HG02759 (cell line): Measurements from ENCODE around the gene TTLL6.

Source experiments
- ATAC-seq: cut with Tn5 transposase; IDR thresholded peaks from one replicate; pipeline ENCODE4 v1.9.1; 2021; ENCODE audit warnings: mild to moderate bottlenecking, moderate library complexity; ENCODE audit not compliant: unreplicated experiment

TTLL6 gene

DNA sequence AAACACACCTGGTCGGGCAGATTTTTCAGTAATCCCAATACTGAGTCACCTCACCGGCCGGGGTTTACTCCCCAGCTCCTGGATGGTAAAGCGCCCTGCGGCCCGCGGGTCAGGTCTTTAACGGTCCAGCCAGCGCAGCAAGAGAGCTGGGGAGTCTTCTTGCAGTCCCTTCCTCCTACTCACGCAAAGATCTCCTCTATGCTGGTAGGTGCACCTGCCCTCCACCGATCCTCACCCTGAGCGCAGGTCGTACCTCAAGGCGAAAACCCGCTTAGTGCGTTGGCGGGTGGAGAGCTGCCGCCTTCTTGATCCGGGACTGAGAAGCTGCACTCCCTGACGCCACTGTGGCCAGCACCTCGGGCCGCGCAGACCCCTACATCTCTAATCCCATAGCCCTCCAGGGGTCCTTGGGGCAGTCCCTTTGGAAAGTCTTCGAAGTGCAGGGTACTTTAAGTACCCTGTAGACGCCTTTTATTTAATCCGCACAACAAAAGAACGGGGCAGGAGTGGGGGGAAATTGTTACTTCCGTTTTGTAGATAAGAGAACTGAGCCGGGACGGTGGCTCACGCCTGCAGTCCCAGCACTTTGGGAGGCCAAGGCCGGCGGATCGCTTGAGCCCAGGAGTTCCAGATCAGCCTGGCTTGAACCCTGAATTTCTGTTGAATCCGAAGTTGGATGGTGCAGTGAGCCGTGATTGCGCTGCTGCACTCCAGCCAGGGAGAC is 78.1 kb downstream of the TTLL6 start:
- no peak for ATAC-seq

GRCh38 chr17:48738424-48738802 is 78.6 kb downstream of the TTLL6 start:
- ATAC-seq = no peak

DNA sequence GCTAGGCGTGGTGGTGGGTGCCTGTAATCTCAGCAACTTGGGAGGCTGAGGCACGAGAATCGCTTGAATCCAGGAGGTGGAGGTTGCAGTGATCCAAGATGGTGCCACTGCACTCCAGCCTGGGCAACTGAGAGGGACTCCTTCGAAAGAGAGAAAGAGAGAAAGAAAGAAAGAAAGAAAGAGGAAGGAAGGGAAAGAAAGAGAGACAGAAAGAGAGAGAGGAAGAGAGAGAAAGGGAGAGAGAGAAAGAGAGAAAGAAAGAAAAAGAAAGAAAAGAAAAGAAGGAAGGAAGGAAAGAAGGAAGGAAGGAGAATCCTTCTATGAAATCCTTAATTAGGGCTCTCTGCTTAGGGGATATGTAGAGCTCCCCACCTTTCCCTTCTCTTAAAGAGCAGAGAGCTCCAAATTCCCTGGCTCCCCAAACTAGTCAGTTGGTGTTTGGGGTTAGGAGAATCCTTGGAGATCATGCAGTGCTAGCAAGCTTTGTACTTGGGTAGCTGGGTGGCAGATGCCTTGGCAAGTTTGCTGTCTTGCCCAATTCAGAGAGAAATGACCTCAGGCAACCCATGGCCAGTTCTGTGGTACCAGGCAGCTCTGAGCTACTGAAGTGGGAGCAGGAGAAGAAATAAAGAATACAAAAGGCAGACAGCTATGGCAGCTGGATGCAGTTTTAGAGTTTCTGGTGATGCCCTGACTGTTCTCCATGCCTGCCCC is 79.5 kb downstream of the TTLL6 start:
- no peak for ATAC-seq

DNA sequence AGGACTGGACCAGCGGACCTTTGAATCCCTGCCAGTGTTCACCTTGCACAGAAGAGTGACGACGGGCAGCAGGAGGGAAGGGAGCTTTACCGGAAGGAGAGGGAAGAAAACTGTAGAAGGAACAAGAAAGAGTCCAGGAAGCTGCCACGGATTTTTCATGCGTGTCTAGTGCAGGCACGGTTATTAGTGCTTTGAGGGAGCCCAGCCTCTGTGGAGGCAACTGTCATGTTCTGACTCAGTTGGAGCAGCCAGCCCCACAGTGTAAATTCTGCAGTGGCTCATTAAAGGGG is 82.0 kb downstream of the TTLL6 start:
- ATAC-seq = no peak

GRCh38 chr17:48734333-48735061 is 82.5 kb downstream of the TTLL6 start:
- ATAC-seq = no peak

DNA sequence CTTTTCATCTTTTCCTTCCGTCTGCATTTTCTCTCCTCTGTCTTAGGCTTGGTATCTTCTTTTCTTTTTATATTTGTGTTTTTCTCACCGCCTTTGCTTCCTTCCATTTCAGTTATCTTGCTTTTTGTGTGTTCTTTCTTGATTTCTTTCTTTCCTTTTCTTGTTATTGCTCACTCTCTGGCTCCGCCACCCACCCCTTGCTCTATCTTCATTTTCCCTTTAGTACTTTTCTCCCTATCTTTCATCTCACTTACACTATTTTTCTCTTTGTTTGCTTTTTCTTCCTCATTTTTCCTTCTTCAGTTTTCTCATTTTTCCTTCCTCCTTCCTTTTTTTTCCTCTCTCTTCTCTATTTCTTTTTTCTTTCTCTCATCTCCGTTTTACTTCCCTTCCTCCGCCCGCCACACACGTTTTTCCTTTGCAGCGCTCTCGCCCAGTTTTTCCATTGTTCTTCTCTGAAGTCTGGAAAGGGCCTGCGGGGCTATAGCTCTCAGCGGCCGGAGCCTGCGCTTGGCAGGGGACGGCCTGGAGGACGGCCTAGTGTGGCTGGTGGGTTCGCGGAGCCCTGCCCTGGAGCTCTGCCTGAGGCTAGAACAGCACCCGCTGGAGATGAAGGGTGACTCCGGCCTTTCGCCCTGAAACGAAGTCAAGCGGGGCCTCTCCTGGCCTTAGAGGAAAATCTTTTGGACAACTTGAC is 83.2 kb downstream of the TTLL6 start:
- no peak for ATAC-seq

DNA sequence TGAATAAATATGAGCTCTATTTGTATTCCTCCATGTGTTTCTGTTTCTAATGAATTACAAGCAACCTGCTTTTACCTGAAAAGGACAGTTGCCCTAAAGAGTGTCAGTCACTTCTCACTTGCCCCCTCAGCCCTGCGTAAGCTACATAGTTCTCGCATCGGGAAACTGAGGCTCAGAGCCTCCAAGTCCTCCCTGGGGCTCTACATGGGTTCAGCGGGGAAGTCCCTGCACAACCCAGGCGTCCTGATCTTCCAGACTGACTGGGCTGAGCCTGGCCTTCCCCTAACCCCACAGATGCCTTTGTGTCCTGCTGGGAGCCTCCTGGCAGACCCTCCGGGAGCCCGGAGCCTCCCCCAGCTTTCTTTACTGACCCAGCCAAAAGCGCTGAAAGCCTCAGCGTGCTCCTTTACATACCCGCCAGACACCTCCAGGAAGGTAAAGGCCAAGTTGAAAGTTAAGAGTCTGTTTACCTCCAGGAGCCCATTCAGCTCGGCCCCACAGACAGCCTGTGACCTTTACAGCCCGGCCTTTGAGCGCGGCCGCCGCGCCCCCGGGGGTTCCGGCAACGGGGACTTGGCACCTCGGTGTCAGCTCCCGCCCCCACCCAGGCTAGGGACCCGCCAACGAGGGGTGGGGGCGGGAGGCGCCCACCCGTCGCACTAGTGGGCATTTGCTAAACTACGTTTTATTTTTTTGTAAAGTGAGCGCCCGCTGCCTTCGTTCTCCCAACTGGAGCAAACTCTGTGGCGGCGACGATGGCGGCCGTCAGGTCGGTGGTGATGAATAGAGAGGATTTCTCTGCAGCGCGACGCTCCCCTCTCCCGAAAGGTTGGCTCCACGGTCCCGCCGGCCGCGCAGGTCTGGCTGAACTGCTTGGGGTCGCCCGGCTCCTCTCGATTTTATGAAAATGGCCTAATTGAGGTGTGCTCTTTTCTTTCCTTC is 84.1 kb downstream of the TTLL6 start:
- no peak for ATAC-seq

GRCh38 chr17:48731355-48731754 is 85.7 kb downstream of the TTLL6 start:
- no peak for ATAC-seq

DNA sequence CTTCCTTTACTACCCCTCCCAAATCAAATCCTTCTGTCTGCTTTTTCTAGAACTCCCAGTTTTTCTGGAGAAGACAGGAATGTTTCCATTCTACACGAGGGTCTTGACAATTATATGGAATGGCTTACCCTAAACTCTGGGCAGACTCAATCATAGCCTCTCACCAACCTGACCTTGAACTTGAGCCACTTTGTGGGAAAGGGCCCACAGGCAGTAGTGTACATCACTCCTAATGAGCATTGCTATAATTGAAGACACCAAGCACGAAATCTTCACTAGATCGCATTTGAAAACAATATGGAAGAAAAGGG is 86.8 kb downstream of the TTLL6 start:
- no peak for ATAC-seq

GRCh38 chr17:48729335-48730239 is 87.4 kb downstream of the TTLL6 start:
- ATAC-seq = no peak

DNA sequence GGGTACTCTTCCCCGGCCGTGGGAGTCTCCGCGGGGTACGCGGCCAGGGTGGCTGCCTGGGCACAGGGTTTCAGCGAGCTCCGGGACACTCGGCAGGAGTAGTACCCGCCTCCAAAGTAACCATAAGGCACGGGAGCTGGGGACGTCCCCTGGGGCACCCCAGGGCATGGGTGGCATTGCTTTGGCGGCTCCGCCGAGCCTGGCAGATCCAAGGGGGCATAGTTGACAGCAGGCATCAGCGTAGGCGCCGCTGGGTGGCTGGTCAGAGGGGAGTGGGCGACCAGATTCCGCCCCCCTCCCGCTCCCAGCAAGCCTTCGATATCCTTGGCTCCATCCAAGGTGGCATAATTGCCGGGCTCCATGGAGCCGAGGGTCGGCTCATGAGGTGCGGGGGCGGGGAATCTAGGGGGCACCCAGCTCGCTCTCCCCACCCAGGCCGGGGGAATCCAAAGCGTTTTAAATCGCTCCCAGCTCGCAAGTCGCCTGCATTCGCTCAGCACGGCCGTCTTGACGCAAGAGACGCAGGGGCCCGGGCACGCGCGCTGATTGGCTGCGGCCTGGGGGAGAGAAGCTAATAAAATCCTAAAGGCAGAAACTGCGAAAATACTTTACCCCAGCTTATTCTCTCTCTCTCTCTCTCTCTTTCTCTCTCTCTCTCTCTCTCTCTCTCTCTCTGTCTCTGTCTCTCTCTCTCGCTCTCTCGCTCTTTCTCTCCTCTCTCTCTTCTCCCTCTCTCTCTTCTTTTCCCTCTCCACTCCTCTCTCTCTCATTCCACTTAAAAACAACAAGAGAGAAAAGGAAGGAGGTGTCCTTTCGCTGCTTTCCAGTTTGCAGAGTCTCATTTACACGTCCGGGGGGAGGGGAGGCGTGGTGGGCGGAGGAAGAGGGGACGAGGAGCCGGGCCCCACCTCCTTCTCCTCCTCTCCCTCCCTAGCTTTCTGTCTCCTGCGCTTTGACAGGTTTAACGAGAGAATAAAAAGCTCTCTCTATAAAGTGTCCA is 88.5 kb downstream of the TTLL6 start, which contains the start of gene HOXB13:
HOXB13 (minus strand) TSS at position 519 of the 1,000 bp plus-strand sequence; CDS start at position 362, 157 bp downstream.
- ATAC-seq = no peak

DNA sequence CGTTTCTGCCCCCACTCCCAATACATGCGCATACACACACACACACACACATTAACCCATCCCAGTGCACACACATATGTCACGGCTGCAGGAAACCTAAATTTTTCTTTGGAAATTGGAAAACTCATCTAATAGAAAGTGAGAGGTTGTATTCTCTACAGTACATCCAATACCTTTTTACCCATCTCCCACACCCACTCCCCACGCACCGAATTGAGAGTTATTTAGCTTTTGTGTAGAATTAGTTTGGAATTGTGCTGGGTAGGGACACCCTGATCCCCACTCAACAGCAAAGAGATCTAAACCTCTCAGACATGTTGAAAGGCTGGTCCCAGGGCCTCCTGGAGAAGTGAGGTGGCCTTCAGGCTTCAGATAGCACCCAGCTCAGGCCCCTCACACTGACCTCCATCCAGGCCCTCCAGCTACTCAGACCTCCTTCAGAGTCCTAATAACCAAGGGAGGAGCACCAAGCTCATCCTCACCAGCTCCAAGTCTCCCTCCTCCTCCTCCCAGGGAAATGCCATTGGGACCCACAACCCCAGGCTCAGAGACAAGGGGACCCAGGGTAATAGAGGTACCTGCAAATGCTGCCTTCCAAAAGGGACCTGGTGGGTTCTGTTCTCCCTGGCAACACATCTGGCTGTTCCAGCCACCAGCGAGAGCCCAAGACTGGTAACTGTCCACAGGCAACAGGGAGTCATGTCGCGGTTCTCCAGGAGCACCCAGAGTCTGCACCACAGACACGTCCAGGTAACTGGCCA is 89.4 kb downstream of the TTLL6 start:
- no peak for ATAC-seq

DNA sequence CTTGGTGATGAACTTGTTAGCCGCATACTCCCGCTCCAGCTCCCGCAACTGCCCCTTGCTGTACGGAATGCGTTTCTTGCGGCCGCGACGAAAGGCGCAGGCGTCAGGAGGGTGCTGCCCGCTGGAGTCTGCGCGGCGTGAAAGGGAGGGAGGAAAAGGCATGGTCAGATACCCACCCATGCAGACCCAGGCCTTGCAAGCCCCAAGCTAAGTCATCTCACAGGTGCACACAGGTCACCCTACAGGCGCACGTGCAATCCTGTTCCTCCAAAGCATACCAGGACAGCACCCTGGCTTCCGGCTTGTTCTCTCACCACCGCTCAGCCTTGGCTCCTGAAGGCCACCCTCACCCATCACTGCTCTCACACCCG is 90.1 kb downstream of the TTLL6 start:
- ATAC-seq = no peak

- no peak for ATAC-seq
These were observed 90.7 kb downstream of the TTLL6 start for GRCh38 chr17:48726114-48726915.

DNA sequence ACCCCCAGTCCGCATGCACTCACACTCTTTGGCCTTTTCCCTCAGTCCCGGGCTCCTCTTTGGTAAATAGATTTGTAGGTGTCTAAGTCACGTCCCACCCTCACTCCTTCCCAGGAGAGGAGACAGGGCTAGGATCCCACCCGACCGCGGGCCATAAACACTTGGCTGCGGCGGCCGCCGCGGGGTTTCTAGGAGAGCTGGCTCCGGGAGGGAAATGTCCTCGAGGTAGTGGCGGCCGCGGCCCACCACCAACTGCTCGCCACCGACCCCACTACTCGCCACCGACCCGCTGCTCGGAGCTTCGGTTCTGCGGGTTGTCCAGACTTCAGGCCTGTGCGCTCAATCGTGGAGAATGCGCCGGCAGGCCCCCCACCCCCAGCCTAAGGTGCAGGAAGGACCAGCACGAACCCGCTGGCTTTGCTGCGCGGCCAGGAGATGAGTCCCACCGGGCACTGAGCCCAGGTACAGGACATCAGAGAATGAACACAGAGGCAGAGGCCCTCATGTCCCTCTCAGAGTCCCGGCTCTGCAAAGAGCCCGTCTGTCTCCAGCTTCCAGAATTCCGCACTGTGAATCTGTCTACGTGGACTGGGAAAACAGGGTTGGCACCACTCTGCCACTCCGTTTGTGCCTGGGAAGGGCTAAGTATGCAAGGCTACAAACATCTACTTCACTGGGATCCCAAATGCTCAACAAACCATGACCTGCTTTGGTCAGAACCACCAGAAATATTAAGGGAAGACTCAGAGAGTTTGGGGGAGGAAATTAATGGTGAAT is 91.6 kb downstream of the TTLL6 start:
- no peak for ATAC-seq

- no peak for ATAC-seq
These were observed 92.1 kb downstream of the TTLL6 start for GRCh38 chr17:48725004-48725287.
